SH-SY5Y (cell line): ENCODE measurements around the gene SCYGR3.
"Not testable (repeated sequence)": the region's sequence is repeated elsewhere in the genome, so short reads cannot be mapped to it uniquely, and the experiment has no call there.

Source experiments
- GATA2 ChIP-seq: IDR thresholded peaks from 2 replicates; pipeline ENCODE4 v1.6.1; 2011; ENCODE audit warnings: mild to moderate bottlenecking, low read depth, low read length
- GATA3 ChIP-seq: IDR thresholded peaks from 2 replicates; pipeline ENCODE4 v1.6.1; 2011; ENCODE audit warnings: low read depth, mild to moderate bottlenecking, low read length, moderate library complexity

SCYGR3 gene

DNA sequence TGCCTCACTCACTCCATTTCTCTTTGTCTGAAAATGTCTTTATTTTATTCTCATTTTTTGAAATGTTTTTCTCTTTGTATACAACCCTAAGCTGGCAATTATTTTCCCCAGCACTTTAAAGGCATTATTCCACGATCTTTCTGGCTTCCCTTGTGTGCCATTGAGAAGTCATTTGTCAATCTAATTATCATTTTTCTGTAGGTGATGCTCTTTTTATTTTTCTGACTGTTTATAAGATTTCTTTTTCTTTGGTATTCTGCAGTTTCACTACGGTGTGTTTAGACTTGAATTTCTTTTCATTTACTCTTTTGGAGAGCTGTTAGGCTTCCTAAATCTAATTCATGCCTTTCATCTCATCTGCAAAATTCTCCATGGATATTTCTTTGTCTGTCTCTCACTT, 10.8 kb upstream of the SCYGR3 start:
- no peak for TF ChIP-seq GATA3
- TF ChIP-seq GATA2: no peak

GRCh38 chr2:227623226-227623625, 8.6 kb upstream of the SCYGR3 start:
- no peak for TF ChIP-seq GATA2
- TF ChIP-seq GATA3: no peak

- TF ChIP-seq GATA3 (no peak), GATA2 (no peak)
Observed at GRCh38 chr2:227617316-227618230, 2.9 kb upstream of the SCYGR3 start, which contains the start of gene SCYGR4. Gene SCYGR4, plus strand, starts transcription at chr2:227617498. Its CDS starts 0 bp downstream, at chr2:227617498.

DNA sequence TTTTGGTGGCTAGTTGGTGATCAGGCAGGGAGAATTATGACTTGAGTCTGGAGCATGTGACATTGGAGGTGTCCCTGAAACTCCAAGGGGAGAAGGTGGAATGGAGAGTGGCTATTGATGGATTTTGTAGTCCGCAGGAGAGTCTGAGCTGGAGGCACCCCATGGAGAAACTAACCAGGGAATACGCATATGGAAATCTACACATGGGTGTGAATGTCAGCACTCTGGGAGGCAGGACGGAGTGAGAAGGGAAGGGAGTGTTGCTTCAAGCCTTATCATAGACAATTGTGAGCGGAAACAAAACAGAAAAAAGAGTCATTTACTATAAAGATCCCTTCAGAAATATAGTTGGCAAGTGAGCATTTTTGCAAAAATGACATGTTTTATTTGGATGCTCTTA, 2.0 kb upstream of the SCYGR3 start:
- TF ChIP-seq GATA3 (no peak), GATA2 (no peak)

- TF ChIP-seq GATA2 (no peak), GATA3 (no peak)
Observed at GRCh38 chr2:227615906-227616305, 1.3 kb upstream of the SCYGR3 start.

GRCh38 chr2:227615181-227615580, 541 bp upstream of the SCYGR3 start:
- no peak for TF ChIP-seq GATA3
- no peak for TF ChIP-seq GATA2

DNA sequence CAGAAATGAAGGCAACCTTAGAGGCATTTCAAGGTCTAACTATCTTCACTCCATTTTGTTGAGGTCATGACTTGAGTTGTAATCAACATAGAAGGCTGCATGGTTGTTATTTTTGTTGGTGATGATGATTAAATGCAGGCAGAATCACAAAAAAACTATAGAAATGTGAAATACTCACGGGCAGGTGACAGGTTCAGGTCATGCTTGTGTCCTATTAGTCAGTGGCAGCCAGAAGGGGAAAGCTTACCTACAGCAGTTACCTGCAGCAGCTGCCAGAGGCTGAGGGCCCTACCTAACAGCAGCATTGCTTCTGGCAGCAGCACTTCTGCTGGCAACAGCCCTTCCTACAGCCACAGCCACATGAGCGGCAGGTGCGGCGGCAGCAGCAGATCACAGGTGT, 394 bp downstream of the SCYGR3 start:
- no peak for TF ChIP-seq GATA2
- TF ChIP-seq GATA3: no peak

DNA sequence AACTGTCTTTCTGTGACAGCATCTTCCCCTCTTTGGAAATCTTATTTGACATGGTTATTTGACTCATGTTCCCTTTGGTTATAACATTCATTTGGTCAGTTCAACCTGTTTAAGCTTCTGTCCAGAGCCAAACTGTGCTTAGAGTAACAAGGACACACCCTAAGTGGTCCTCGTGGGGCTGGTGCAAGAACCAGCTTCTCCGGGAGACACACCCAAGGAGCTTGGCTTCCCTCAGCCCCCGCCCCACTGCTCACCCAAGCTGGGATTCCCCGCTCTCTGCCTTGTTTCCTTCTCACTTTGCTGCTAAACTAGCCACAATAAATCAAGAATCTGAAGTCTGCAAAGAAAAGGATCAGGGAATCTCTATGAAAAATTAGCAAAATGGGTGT, 1.4 kb downstream of the SCYGR3 start:
- TF ChIP-seq GATA2 (no peak), GATA3 (no peak)

DNA sequence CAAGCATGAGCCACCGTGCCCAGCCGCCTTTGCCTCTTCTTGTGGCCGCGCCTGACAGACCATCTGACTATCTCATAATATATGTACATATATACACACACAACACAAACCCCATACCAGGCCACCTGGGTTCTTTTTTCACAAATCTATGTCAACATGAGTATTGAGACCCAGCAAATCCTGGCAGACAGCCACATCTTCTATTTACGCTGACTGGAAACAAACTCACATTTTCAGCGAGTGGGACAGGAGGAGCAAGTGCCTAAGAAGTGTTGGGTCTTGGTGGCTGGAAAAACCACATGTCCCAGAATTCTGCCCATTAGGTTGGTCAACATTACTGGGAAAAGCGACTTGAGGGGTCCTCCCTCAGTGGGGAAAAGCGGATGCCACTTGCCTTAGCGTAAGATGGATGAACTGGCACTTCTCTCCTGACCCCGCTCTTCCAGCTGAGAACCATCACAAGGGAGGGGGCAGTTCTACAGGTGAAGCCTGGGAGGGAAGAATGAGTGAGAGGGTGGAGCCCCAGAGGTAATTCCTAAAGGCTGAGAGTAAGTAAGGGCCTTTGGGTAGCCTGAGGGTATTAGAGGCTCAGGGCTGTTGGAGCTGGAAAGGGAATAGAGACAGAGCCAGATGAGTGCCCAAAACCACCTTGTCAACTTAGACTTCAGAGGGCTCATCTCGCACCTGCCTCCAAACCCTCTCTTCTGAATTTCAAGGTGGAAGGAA, 1.9 kb downstream of the SCYGR3 start:
- TF ChIP-seq GATA2 (no peak), GATA3 (no peak)

DNA sequence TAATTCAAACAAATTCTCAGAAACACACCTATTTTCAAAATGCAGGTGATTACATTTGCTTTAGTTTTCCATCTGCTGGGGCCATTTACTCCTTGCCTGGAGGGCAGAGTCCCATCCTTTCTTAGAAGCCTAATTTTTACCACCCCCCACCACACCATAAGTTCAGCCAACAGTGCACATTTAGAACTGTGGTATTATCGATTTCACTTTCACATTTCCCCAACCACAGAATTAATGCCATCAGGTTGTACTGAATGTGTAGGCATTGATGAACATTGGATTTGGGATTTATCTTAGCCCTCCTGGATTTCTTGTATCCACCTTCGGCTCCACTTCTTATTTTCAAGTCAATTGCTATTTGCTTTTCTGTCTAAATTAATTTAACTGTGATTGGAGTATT, 4.5 kb downstream of the SCYGR3 start:
- TF ChIP-seq GATA3 (no peak), GATA2 (no peak)

- TF ChIP-seq GATA2 (no peak), GATA3 (no peak)
Observed at GRCh38 chr2:227608561-227609338, 5.9 kb downstream of the SCYGR3 start.

DNA sequence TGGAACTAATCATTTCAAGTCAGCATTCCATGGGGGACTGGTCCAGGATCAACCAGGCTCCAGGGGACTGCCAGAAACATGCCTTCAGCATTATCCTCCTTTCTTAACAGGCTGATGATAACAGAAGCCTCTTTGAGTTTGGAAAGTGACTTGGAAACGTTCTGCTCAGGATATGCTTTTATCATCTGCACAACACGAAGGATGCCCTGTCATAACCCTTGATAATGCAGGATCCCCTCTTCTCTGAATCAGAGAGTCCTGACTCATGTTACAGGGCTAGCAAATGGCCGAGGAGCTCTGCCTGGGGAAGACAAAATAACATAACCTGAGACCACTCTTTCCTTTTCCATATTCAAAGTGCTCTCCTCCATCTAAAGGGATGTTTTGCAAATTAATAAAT, 6.7 kb downstream of the SCYGR3 start:
- TF ChIP-seq GATA2 (no peak), GATA3 (no peak)

GRCh38 chr2:227606476-227606875, 8.2 kb downstream of the SCYGR3 start:
- TF ChIP-seq GATA2 (no peak), GATA3 (no peak)

DNA sequence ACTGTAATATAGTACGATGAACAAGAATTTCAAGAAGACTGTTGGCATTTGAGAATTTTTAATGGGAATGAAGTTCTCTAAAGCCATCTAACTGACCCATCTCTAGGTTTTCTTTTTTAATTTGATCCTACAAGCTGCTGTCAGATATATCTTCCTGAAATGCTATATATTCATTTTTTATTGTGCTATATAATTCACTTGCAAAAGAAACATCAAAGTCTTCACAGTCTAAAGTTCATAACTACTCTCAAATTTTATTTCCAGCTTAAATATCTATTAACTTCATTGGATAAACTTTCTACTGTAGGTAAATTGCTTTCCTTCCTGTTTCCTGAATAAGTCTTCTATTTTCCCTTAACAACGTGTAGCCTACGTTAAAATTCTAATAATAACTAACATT, 12.3 kb downstream of the SCYGR3 start:
- TF ChIP-seq GATA3 (no peak), GATA2 (no peak)

DNA sequence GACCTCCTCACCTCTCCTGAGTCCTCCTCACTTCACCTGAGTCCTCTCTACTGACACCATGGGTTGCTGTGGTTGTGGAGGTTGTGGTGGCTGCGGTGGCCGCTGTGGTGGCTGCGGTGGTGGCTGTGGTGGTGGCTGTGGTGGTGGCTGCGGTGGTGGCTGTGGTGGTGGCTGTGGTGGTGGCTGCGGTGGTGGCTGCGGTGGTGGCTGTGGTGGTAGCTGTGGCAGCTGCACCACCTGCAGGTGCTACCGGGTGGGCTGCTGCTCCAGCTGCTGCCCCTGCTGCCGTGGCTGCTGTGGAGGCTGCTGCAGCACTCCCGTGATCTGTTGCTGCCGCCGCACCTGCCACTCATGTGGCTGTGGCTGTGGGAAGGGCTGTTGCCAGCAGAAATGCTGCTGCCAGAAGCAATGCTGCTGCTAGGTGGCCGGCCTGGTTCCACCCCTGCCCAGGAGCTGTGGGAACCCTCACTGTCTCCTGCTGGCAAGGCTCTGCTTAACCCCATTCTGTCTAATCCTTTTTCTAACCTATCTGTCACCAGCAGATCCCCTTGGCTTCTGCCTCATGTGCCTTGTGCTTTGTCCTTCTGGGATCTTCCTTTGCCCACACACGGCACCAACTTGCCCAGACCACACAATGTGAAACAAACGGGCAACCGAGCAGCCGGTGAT, 15.7 kb downstream of the SCYGR3 start, which contains the start of gene SCYGR2:
TSS of gene SCYGR2 (plus strand) at position 59 of the 669 bp plus-strand sequence. CDS start at position 59, 0 bp downstream.
- not testable (repeated sequence) for TF ChIP-seq GATA3, GATA2
